Renal cortical epithelial cell (primary cell): ENCODE measurements around the gene SLC24A4. TPM values are rescaled to one million over a fixed set of nuclear protein-coding genes. Genes with fewer than 3 reads are reported as not detected.

ENCODE experiments used
- DNase-seq: peaks from one replicate; pipeline ENCODE4 v3.0.0-alpha.2; 2011; ENCODE audit warnings: low read depth
- total RNA-seq: library from RNA; depleted of rRNA; stranded (reverse); fragments of >200 nt; gene quantifications from 2 replicates; pipeline ENCODE4 v1.2.3, GENCODE V29; 2014

Gene SLC24A4
- total RNA-seq, 1 donor from 2014 or later, result not detected

DNA sequence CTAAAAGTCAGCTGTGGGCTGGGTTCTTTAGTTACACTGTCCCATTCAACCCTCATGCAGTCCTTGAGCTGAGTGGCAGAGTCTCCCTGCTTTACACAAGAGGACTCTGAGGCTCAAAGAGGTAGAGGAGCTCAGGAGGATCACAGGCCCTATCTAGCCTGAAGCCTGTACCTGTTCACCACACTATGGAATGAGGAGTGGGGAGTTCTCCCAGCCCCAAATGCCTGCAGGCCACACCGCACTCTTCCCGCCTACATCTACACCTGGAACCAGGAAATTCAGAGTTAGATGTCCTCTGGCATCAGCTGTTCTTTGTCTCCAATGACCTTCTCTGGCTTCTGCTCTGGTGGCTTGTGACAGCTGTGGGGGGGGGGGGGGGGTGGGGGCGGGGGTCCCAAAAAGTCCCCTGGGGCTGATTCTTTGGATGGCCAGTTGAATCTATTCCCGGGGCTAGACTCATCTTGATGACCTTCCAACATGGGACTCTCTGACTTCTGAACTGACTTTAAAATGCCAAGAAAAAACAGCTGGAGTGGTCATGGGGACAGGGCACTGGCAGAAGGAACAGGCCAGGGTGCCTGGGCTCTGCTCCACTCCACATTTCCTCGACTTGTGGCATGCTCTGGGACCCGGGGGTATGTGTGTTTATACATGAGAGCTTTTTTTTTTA, 221.2 kb downstream of the SLC24A4 start:
- DNase-seq, result no peak

DNA sequence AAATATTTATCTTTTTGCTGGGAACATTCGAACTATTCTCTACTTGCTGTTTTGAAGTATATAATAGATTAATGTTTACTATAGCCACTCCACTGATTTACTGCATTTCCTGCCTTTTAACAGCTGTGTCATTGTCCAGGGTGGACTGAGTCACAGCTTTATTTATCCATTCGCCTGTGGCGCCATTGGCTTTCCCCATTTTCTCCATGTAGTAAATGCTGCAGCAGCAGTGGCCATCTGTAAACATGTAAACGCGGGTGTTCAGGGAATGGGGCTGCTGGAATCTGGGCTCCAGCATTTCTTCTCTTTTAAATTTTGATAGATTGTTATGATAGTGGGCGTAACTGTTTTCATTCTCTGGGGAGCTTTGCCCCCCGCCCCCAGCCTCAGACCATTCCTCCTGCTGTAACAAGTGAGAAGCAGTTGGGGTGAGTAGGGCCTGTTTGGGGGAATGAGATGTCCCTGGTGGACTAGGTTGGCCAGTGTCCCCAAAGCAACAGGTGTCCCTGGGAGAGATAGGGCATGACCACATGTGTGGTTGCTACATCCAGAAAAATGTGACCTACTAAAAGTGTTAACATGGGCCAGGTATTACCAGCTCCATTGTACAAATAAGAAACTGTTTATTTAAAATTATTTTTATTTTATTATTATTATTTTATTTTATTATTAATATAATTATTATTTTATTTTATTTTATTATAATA, 223.5 kb downstream of the SLC24A4 start:
- peak; percentile 70 for DNase-seq

DNA sequence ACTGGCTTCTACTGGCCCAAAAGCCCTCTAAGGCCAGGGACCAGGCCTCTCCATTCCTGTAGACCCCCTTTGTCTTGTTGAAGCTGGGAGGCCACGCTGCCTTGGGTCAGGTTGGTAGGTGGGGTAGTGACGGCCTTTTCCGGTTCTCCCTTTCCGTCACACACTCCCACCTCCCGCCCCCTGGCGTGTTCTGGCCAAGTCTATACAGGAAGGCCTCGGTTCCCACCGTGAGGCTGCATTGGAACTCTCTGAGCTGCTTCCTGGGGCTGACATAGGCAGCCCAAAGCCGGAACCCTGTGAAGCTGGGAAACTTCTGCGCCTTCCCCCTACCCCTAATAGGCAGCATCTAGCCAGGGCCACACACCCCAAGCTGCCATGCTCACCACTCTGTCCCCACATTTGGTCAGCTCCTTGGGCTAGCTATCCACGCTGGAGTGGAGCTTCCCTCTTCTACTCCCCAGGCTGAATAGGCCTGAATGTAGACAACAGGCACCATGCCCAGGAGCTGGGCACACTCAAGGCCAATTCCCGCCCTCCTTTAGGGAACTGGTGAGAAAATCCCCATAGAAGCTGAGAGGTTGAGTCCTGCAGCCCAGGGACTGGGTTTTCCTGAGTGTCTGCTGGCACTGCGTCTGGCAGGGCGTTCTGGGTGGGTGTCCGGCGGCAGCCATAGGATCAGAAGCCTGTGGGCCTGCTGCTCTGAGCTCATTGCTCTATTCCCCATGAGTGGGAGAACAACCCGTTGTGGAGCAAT, 226.3 kb downstream of the SLC24A4 start:
- DNase-seq, result no peak

- DNase-seq, result no peak
These were observed 226.9 kb downstream of the SLC24A4 start for GRCh38 chr14:92549859-92550230.

Other genes with a start within 250 kb of the SLC24A4 start
- gene ATXN3, start 216.6 kb upstream of the SLC24A4 start, total RNA-seq, result 55.6 and 81.6 TPM in 2 replicates
- 88.6 and 243 TPM in 2 replicates for gene NDUFB1, start 201.5 kb upstream of the SLC24A4 start, total RNA-seq
- gene CPSF2, start 201.2 kb upstream of the SLC24A4 start, total RNA-seq, result 59.7 and 65.0 TPM in 2 replicates
- gene RIN3, start 190.6 kb downstream of the SLC24A4 start, total RNA-seq, result 2.1 and 8.5 TPM in 2 replicates